GM13976 (cell line): ENCODE results near the gene ELOVL1.
"Not testable (repeated sequence)": the region's sequence is repeated elsewhere in the genome, so short reads cannot be mapped to it uniquely, and the experiment has no call there.

Source experiments
- DNase-seq: peaks from one replicate; pipeline ENCODE4 v3.0.0; 2012; ENCODE audit warnings: low spot score
- in situ Hi-C: fragments of 300-500 bp; cut with MboI; formaldehyde crosslinking; loops from one replicate; pipeline ENCODE4 v1.12.0; 2022; ENCODE audit warnings: low sequenced_read_pairs, mixed read lengths, inconsistent platforms; ENCODE audit not compliant: unreplicated experiment
- TF ChIP-seq, protein P1 (sequence below): IDR thresholded peaks from 2 replicates; pipeline ENCODE4 v1.5.1; 2012; ENCODE audit warnings: borderline replicate concordance, mild to moderate bottlenecking; ENCODE audit not compliant: insufficient read depth; ENCODE audit errors: extremely low read depth, missing control alignments, control extremely low read depth

The ELOVL1 gene

GRCh38 chr1:43372172-43372571, 4.4 kb upstream of the ELOVL1 start:
- TF ChIP-seq, protein P1, sequence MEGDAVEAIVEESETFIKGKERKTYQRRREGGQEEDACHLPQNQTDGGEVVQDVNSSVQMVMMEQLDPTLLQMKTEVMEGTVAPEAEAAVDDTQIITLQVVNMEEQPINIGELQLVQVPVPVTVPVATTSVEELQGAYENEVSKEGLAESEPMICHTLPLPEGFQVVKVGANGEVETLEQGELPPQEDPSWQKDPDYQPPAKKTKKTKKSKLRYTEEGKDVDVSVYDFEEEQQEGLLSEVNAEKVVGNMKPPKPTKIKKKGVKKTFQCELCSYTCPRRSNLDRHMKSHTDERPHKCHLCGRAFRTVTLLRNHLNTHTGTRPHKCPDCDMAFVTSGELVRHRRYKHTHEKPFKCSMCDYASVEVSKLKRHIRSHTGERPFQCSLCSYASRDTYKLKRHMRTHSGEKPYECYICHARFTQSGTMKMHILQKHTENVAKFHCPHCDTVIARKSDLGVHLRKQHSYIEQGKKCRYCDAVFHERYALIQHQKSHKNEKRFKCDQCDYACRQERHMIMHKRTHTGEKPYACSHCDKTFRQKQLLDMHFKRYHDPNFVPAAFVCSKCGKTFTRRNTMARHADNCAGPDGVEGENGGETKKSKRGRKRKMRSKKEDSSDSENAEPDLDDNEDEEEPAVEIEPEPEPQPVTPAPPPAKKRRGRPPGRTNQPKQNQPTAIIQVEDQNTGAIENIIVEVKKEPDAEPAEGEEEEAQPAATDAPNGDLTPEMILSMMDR, result no peak
- no peak for DNase-seq
- in situ Hi-C loops, result loop anchor here (25.0 kb wide), 1 partner anchor 135 kb away; no protein-coding TSS in a partner anchor

GRCh38 chr1:43370564-43370963, 2.8 kb upstream of the ELOVL1 start:
- in situ Hi-C loops, result loop anchor here (25.0 kb wide), 1 partner anchor 133 kb away; no protein-coding TSS in a partner anchor
- no peak for DNase-seq
- TF ChIP-seq, protein P1, result no peak

DNA sequence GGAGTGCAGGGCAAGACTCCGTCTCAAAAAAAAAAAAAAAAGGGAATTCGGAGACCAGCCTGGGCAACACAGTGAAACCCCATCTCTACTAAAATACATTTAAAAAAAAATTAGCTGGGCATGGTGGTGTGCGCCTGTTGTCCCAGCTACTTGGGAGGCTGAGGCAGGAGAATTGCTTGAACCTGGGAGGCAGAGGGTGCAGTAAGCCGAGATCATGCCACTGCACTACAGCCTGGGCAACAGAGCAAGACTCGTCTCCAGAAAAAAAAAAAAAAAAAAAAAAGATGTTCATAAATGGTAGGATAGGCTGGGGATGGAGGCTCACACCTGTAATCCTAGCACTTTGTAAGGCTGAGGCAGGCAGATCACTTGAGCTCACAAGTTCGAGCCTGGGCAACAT, 2.0 kb upstream of the ELOVL1 start:
- DNase-seq, result not testable (repeated sequence)
- in situ Hi-C loops, result loop anchor here (25.0 kb wide), 1 partner anchor 132 kb away; no protein-coding TSS in a partner anchor

DNA sequence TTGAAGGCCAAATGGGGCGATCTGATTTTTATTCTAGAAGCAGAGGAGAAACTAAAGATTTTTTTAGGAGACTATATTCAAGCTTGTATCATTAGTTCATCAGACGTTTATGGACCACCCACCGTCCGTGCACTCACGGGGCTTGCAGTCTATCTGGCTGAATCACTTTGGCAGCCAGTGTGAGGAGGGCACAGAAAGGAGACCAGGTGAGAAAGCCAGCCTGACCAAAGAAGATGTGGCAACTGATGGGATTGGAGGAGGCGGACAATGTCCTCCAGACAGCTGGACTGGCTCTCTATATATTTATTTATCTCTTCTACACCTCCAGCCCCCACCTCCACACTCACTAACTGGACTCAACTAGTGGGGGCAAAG, 822 bp upstream of the ELOVL1 start:
- no peak for DNase-seq
- TF ChIP-seq, protein P1, result no peak
- in situ Hi-C loops, result loop anchor here (25.0 kb wide), 1 partner anchor 131 kb away; no protein-coding TSS in a partner anchor

- DNase-seq, result peak; percentile 59
- in situ Hi-C loops, result loop anchor here (25.0 kb wide), 1 partner anchor 130 kb away; no protein-coding TSS in a partner anchor
These were observed 546 bp downstream of the ELOVL1 start for GRCh38 chr1:43367026-43367903.

DNA sequence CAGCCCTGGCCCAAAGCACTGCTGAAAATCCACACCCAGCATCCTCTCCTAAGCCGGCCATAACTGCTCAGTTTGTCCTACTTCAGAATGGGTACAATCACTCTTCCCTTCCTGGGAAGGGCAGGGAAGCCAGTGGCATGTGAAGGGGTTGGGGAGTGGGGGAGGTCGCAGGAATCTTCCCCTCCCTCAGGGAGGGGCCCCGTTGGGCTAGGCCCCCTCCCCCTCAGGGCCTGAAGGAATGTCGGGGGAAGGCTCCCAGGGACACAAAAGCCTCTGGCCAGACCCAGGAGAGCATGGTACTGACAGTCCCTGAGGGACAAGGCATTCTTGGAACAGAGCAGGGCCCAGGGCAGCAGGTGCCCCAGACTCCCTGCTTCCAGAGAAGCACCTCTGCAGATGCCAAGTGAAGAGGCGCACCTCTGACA, 1.2 kb downstream of the ELOVL1 start:
- no peak for DNase-seq
- TF ChIP-seq, protein P1, result no peak

More at GRCh38 chr1:43367026-43367903, 546 bp downstream of the ELOVL1 start:
- TF ChIP-seq, protein P1, result no peak

DNA sequence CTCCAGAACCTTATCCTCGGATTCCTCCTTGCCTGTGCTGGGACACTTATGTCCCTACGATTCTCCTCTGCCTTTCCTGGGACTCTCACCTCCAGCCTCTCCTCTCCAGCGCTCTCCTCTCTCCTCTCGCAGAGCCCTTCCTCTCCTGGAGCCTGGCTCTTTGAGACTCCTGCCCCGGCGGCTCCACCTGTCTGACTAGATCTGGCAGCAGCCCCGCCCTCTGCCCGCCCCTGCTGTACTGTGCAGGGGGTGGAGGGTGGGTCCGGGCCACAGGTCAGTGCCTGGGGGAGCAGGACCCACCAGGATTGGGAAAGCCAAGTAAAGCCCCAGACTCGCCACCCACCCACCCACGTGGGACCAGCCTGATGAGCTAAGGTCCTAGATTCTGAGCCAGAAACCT, 1.6 kb downstream of the ELOVL1 start:
- in situ Hi-C loops, result loop anchor here (25.0 kb wide), 1 partner anchor 129 kb away; no protein-coding TSS in a partner anchor
- TF ChIP-seq, protein P1, result no peak
- no peak for DNase-seq

More for the DNA sequence above, 1.2 kb downstream of the ELOVL1 start:
- in situ Hi-C loops, result loop anchor here (25.0 kb wide), 1 partner anchor 129 kb away; no protein-coding TSS in a partner anchor
